Measurements from ENCODE around the gene AKAP1. TPM values are rescaled to one million over a fixed set of nuclear protein-coding genes. Genes with fewer than 3 reads are reported as not detected.

The AKAP1 gene
- polyA plus RNA-seq, 4 donors, result 28.9 to 97.7 (median 55.4) TPM

- Histone ChIP-seq H3K9me3 (ENCODE audit: control insufficient read depth in 2 of 2, insufficient read depth in 1 of 2, low read depth in 1 of 2, low read length in 1 of 2) (peaks cover 0 to 2% of the 10 kb centered on the region in 2 donors), H3K4me1 (ENCODE audit: control insufficient read depth in 3 of 3, insufficient read depth in 2 of 3, low read depth in 1 of 3, low read length in 2 of 3) (no peaks in the 10 kb centered on the region), H3K27me3 (ENCODE audit: control insufficient read depth in 3 of 3, insufficient read depth in 3 of 3, low read length in 3 of 3) (no peaks in the 10 kb centered on the region), H3K27ac (ENCODE audit: low read depth in 1 of 3, low read length in 2 of 3) (no peak overlapping the region), H3K4me3 (ENCODE audit: low read depth in 1 of 3, low read length in 3 of 3) (no peak overlapping the region), H3K36me3 (ENCODE audit: control insufficient read depth in 3 of 3, insufficient read depth in 2 of 3, low read depth in 1 of 3, low read length in 3 of 3) (no peaks in the 10 kb centered on the region)
- FAIRE-seq (no peak), DNase-seq (no peak)
- 78 to 86% (median 82%) methylated on average over 4 of the region's 4 CpGs for WGBS, 3 donors
Measured at GRCh38 chr17:57158325-57158724, 73.3 kb downstream of the AKAP1 start.

GRCh38 chr17:57158795-57159194, 73.7 kb downstream of the AKAP1 start:
- FAIRE-seq, result no peak

GRCh38 chr17:57160624-57161023, 75.6 kb downstream of the AKAP1 start:
- Histone ChIP-seq H3K36me3 (ENCODE audit: control insufficient read depth in 3 of 3, insufficient read depth in 2 of 3, low read depth in 1 of 3, low read length in 3 of 3) (no peaks in the 10 kb centered on the region), H3K27ac (ENCODE audit: low read depth in 1 of 3, low read length in 2 of 3) (no peak overlapping the region), H3K4me3 (ENCODE audit: low read depth in 1 of 3, low read length in 3 of 3) (no peak overlapping the region), H3K27me3 (ENCODE audit: control insufficient read depth in 3 of 3, insufficient read depth in 3 of 3, low read length in 3 of 3) (no peaks in the 10 kb centered on the region), H3K9me3 (ENCODE audit: control insufficient read depth in 2 of 2, insufficient read depth in 1 of 2, low read depth in 1 of 2, low read length in 1 of 2) (peaks cover 0 to 2% of the 10 kb centered on the region in 2 donors), H3K4me1 (ENCODE audit: control insufficient read depth in 3 of 3, insufficient read depth in 2 of 3, low read depth in 1 of 3, low read length in 2 of 3) (no peaks in the 10 kb centered on the region)
- no peak for FAIRE-seq
- DNase-seq, result no peak
- WGBS, 3 donors, result 88 to 91% (median 90%) methylated on average over 3 of the region's 3 CpGs

More at GRCh38 chr17:57158795-57159194, 73.7 kb downstream of the AKAP1 start:
- peak; percentile 26 to 29 for DNase-seq
- Histone ChIP-seq H3K27me3 (ENCODE audit: control insufficient read depth in 3 of 3, insufficient read depth in 3 of 3, low read length in 3 of 3) (no peaks in the 10 kb centered on the region), H3K4me1 (ENCODE audit: control insufficient read depth in 3 of 3, insufficient read depth in 2 of 3, low read depth in 1 of 3, low read length in 2 of 3) (no peaks in the 10 kb centered on the region), H3K36me3 (ENCODE audit: control insufficient read depth in 3 of 3, insufficient read depth in 2 of 3, low read depth in 1 of 3, low read length in 3 of 3) (no peaks in the 10 kb centered on the region), H3K4me3 (ENCODE audit: low read depth in 1 of 3, low read length in 3 of 3) (no peak overlapping the region), H3K9me3 (ENCODE audit: control insufficient read depth in 2 of 2, insufficient read depth in 1 of 2, low read depth in 1 of 2, low read length in 1 of 2) (peaks cover 0 to 2% of the 10 kb centered on the region in 2 donors), H3K27ac (ENCODE audit: low read depth in 1 of 3, low read length in 2 of 3) (no peak overlapping the region)
- 13 to 48% (median 44%) methylated on average over 1 of the region's 1 CpG for WGBS, 3 donors

GRCh38 chr17:57164814-57165213, 79.8 kb downstream of the AKAP1 start:
- 69 to 88% (median 82%) methylated on average over 4 of the region's 4 CpGs for WGBS, 3 donors
- no peak overlapping the region for H3K27ac ChIP-seq (ENCODE audit: low read depth in 1 of 3, low read length in 2 of 3)
- no peaks in the 10 kb centered on the region for H3K27me3 ChIP-seq (ENCODE audit: control insufficient read depth in 3 of 3, insufficient read depth in 3 of 3, low read length in 3 of 3)
- H3K4me3 ChIP-seq (ENCODE audit: low read depth in 1 of 3, low read length in 3 of 3), result no peak overlapping the region
- H3K36me3 ChIP-seq (ENCODE audit: control insufficient read depth in 3 of 3, insufficient read depth in 2 of 3, low read depth in 1 of 3, low read length in 3 of 3), result no peaks in the 10 kb centered on the region
- FAIRE-seq, result no peak
- peaks cover 0 to 2% of the 10 kb centered on the region in 2 donors for H3K9me3 ChIP-seq (ENCODE audit: control insufficient read depth in 2 of 2, insufficient read depth in 1 of 2, low read depth in 1 of 2, low read length in 1 of 2)
- DNase-seq, result no peak
- no peaks in the 10 kb centered on the region for H3K4me1 ChIP-seq (ENCODE audit: control insufficient read depth in 3 of 3, insufficient read depth in 2 of 3, low read depth in 1 of 3, low read length in 2 of 3)

GRCh38 chr17:57165754-57166153, 80.7 kb downstream of the AKAP1 start:
- H3K4me1 ChIP-seq (ENCODE audit: control insufficient read depth in 3 of 3, insufficient read depth in 2 of 3, low read depth in 1 of 3, low read length in 2 of 3), result no peaks in the 10 kb centered on the region
- H3K27ac ChIP-seq (ENCODE audit: low read depth in 1 of 3, low read length in 2 of 3), result no peak overlapping the region
- H3K4me3 ChIP-seq (ENCODE audit: low read depth in 1 of 3, low read length in 3 of 3), result no peak overlapping the region
- no peak for FAIRE-seq
- peaks cover 0 to 2% of the 10 kb centered on the region in 2 donors for H3K9me3 ChIP-seq (ENCODE audit: control insufficient read depth in 2 of 2, insufficient read depth in 1 of 2, low read depth in 1 of 2, low read length in 1 of 2)
- no peaks in the 10 kb centered on the region for H3K36me3 ChIP-seq (ENCODE audit: control insufficient read depth in 3 of 3, insufficient read depth in 2 of 3, low read depth in 1 of 3, low read length in 3 of 3)
- H3K27me3 ChIP-seq (ENCODE audit: control insufficient read depth in 3 of 3, insufficient read depth in 3 of 3, low read length in 3 of 3), result no peaks in the 10 kb centered on the region
- DNase-seq, result no peak
- WGBS, 3 donors, result 88 to 93% (median 93%) methylated on average over 3 of the region's 3 CpGs

GRCh38 chr17:57166803-57167202, 81.8 kb downstream of the AKAP1 start:
- WGBS, 3 donors, result 40 to 43% (median 41%) methylated on average over 9 of the region's 9 CpGs
- FAIRE-seq, result no peak
- no peak overlapping the region for H3K27ac ChIP-seq (ENCODE audit: low read depth in 1 of 3, low read length in 2 of 3)

GRCh38 chr17:57168695-57169094, 83.6 kb downstream of the AKAP1 start:
- FAIRE-seq (no peak), DNase-seq (no peak)
- Histone ChIP-seq H3K4me1 (ENCODE audit: control insufficient read depth in 3 of 3, insufficient read depth in 2 of 3, low read depth in 1 of 3, low read length in 2 of 3) (no peaks in the 10 kb centered on the region), H3K9me3 (ENCODE audit: control insufficient read depth in 2 of 2, insufficient read depth in 1 of 2, low read depth in 1 of 2, low read length in 1 of 2) (no peaks in the 10 kb centered on the region), H3K27me3 (ENCODE audit: control insufficient read depth in 3 of 3, insufficient read depth in 3 of 3, low read length in 3 of 3) (peaks cover 0 to 2% (median 0%) of the 10 kb centered on the region in 3 donors), H3K27ac (ENCODE audit: low read depth in 1 of 3, low read length in 2 of 3) (no peak overlapping the region), H3K36me3 (ENCODE audit: control insufficient read depth in 3 of 3, insufficient read depth in 2 of 3, low read depth in 1 of 3, low read length in 3 of 3) (no peaks in the 10 kb centered on the region), H3K4me3 (ENCODE audit: low read depth in 1 of 3, low read length in 3 of 3) (no peak overlapping the region)
- WGBS, 3 donors, result 55 to 68% (median 68%) methylated on average over 2 of the region's 2 CpGs

More at GRCh38 chr17:57166803-57167202, 81.8 kb downstream of the AKAP1 start:
- Histone ChIP-seq H3K36me3 (ENCODE audit: control insufficient read depth in 3 of 3, insufficient read depth in 2 of 3, low read depth in 1 of 3, low read length in 3 of 3) (no peaks in the 10 kb centered on the region), H3K4me1 (ENCODE audit: control insufficient read depth in 3 of 3, insufficient read depth in 2 of 3, low read depth in 1 of 3, low read length in 2 of 3) (no peaks in the 10 kb centered on the region), H3K27me3 (ENCODE audit: control insufficient read depth in 3 of 3, insufficient read depth in 3 of 3, low read length in 3 of 3) (no peaks in the 10 kb centered on the region), H3K9me3 (ENCODE audit: control insufficient read depth in 2 of 2, insufficient read depth in 1 of 2, low read depth in 1 of 2, low read length in 1 of 2) (peaks cover 0 to 1% of the 10 kb centered on the region in 2 donors), H3K4me3 (ENCODE audit: low read depth in 1 of 3, low read length in 3 of 3) (no peak overlapping the region)
- peak in 1 of 2 donors; percentile 8 for DNase-seq

- Histone ChIP-seq H3K4me1 (ENCODE audit: control insufficient read depth in 3 of 3, insufficient read depth in 2 of 3, low read depth in 1 of 3, low read length in 2 of 3) (no peaks in the 10 kb centered on the region), H3K36me3 (ENCODE audit: control insufficient read depth in 3 of 3, insufficient read depth in 2 of 3, low read depth in 1 of 3, low read length in 3 of 3) (no peaks in the 10 kb centered on the region), H3K27me3 (ENCODE audit: control insufficient read depth in 3 of 3, insufficient read depth in 3 of 3, low read length in 3 of 3) (peaks cover 0 to 11% (median 0%) of the 10 kb centered on the region in 3 donors), H3K9me3 (ENCODE audit: control insufficient read depth in 2 of 2, insufficient read depth in 1 of 2, low read depth in 1 of 2, low read length in 1 of 2) (no peaks in the 10 kb centered on the region), H3K27ac (ENCODE audit: low read depth in 1 of 3, low read length in 2 of 3) (no peak overlapping the region), H3K4me3 (ENCODE audit: low read depth in 1 of 3, low read length in 3 of 3) (no peak overlapping the region)
- DNase-seq (no peak), FAIRE-seq (no peak)
- WGBS, 3 donors, result 47 to 71% (median 49%) methylated on average over 4 of the region's 4 CpGs
Measured at GRCh38 chr17:57170866-57171265, 85.8 kb downstream of the AKAP1 start.
